B cell (primary cell): ENCODE measurements around the gene CBFB. TPM values are rescaled to one million over a fixed set of nuclear protein-coding genes. Genes with fewer than 3 reads are reported as not detected.

Experiments used
- ATAC-seq: fragments of 200-7000 bp; cut with Tn5 transposase; one replicate; pipeline ENCODE4 v1.10.0; 2021; ENCODE audit warnings: low read depth, mild to moderate bottlenecking, moderate number of reproducible peaks, moderate library complexity
- CTCF ChIA-PET: fragments of 350-600 bp; sonication (Branson Sonifier 250); formaldehyde crosslinking; loops from one replicate; lab custom pipeline; 2021; ENCODE audit warnings: antibody characterized with exemption, inconsistent platforms; lab: Charles Lee
- POLR2A ChIA-PET: fragments of 350-600 bp; sonication (Branson Sonifier 250); formaldehyde crosslinking; loops from one replicate; lab custom pipeline; 2021; ENCODE audit warnings: antibody characterized with exemption; lab: Charles Lee
- DNase-seq: peaks from one replicate; pipeline ENCODE4 v3.0.0; 2013
- H2AFZ ChIP-seq: 2 replicates; pipeline ENCODE4 v1.6.1; 2012; ENCODE audit warnings: mild to moderate bottlenecking, low read depth, low read length; ENCODE audit not compliant: insufficient read depth, poor library complexity, severe bottlenecking
- H3K27ac ChIP-seq, 2 donors: 1 replicate in 1 of 2; 2 replicates in 1 of 2; pipeline ENCODE4 v1.5.1; 2012 to 2013; ENCODE audit warnings: low read length in 2 of 2, mild to moderate bottlenecking in 2 of 2, moderate library complexity in 1 of 2
- H3K27me3 ChIP-seq, 4 experiments: fragments of 200-600 bp in 1 of 4; sonication (generic) in 1 of 4; replicated peaks in 1 of 4; 1 replicate in 2 of 4; 2 replicates in 2 of 4; pipeline versions ENCODE4 v1.6.1 to v1.7.0; 2013 to 2016; ENCODE audit warnings: low read length in 3 of 4, mild to moderate bottlenecking in 2 of 4, mixed read lengths in 1 of 4, moderate library complexity in 1 of 4; ENCODE audit not compliant: insufficient read depth in 4 of 4, control insufficient read depth in 3 of 4; ENCODE audit errors: control extremely low read depth in 1 of 4
- H3K36me3 ChIP-seq, 2 experiments: replicated peaks in 1 of 2; 1 replicate in 1 of 2; 2 replicates in 1 of 2; pipeline versions ENCODE4 v1.6.1 to v1.7.1; 2013; ENCODE audit warnings: low read length in 1 of 2; ENCODE audit not compliant: insufficient read depth in 2 of 2, control insufficient read depth in 1 of 2; ENCODE audit errors: control extremely low read depth in 1 of 2, extremely low read depth in 1 of 2
- H3K4me1 ChIP-seq, 2 donors: fragments of 200-600 bp in 1 of 2; sonication (generic) in 1 of 2; 1 replicate in 1 of 2; 2 replicates in 1 of 2; pipeline versions ENCODE4 v1.5.1 to v1.6.1; 2013 to 2017; ENCODE audit warnings: low read length in 2 of 2; ENCODE audit not compliant: control insufficient read depth in 2 of 2, insufficient read depth in 2 of 2
- H3K4me2 ChIP-seq: replicated peaks from 2 replicates; pipeline ENCODE3; 2012; ENCODE audit warnings: mild to moderate bottlenecking, low read depth, low read length; ENCODE audit not compliant: poor library complexity, severe bottlenecking
- H3K4me3 ChIP-seq, 5 experiments: fragments of 200-600 bp in 1 of 5; sonication (generic) in 1 of 5; 1 replicate in 3 of 5; 2 replicates in 2 of 5; pipeline versions ENCODE4 v1.5.1 to v1.7.0; 2011 to 2016; ENCODE audit warnings: low read length in 4 of 5, mild to moderate bottlenecking in 4 of 5, low read depth in 2 of 5, control low read depth in 1 of 5, moderate library complexity in 1 of 5; ENCODE audit not compliant: insufficient read depth in 1 of 5; ENCODE audit errors: control extremely low read depth in 1 of 5, extremely low read depth in 1 of 5
- H3K79me2 ChIP-seq: fragments of 200-600 bp; sonication (generic); one replicate; pipeline ENCODE4 v1.6.0; 2016; ENCODE audit warnings: low read length; ENCODE audit not compliant: control insufficient read depth, insufficient read depth
- H3K9ac ChIP-seq: fragments of 200-600 bp; sonication (generic); 2 replicates; pipeline ENCODE4 v1.6.1; 2017; ENCODE audit warnings: mild to moderate bottlenecking, low read length, moderate library complexity
- H3K9me3 ChIP-seq, 3 donors: one replicate each; pipeline versions ENCODE4 v1.6.1 to v1.7.1; 2013; ENCODE audit warnings: low read length in 2 of 3; ENCODE audit not compliant: control insufficient read depth in 2 of 3, insufficient read depth in 1 of 3; ENCODE audit errors: control extremely low read depth in 1 of 3
- H4K20me1 ChIP-seq: 2 replicates; pipeline ENCODE4 v1.6.0; 2012; ENCODE audit warnings: mild to moderate bottlenecking, low read length; ENCODE audit not compliant: insufficient read depth, control insufficient read depth, poor library complexity, severe bottlenecking
- H3K27ac Mint-ChIP-seq: one replicate; pipeline ENCODE4 v1.8.0; 2021; ENCODE audit warnings: mixed read lengths
- H3K27me3 Mint-ChIP-seq: one replicate; pipeline ENCODE4 v1.8.0; 2021; ENCODE audit warnings: mixed read lengths
- H3K4me1 Mint-ChIP-seq: one replicate; pipeline ENCODE4 v1.8.0; 2021; ENCODE audit warnings: mixed read lengths
- H3K4me3 Mint-ChIP-seq: one replicate; pipeline ENCODE4 v1.8.0; 2021; ENCODE audit warnings: mixed read lengths
- H3K9me3 Mint-ChIP-seq: one replicate; pipeline ENCODE4 v1.8.0; 2022; ENCODE audit warnings: mixed read lengths; ENCODE audit not compliant: insufficient read depth
- CTCF ChIP-seq: fragments of 200-600 bp; IDR thresholded peaks from one replicate; pipeline ENCODE4 v1.8.0; 2022; ENCODE audit warnings: antibody characterized with exemption, mild to moderate bottlenecking
- EZH2 ChIP-seq: IDR thresholded peaks from 2 replicates; pipeline ENCODE4 v1.6.1; 2012; ENCODE audit warnings: borderline replicate concordance, low read depth, mild to moderate bottlenecking, moderate library complexity, low read length; ENCODE audit not compliant: insufficient read depth, poor library complexity, severe bottlenecking
- WGBS: methylation state at CpG from one replicate; pipeline ENCODE4 v1.1.5; 2013; ENCODE audit warnings: missing lambda C conversion rate; ENCODE audit not compliant: insufficient coverage; 5-methylcytosine and 5-hydroxymethylcytosine counted together
- intact Hi-C: fragments of 100-400 bp; cut with micrococcal nuclease; formaldehyde crosslinking; loops from one replicate; pipeline ENCODE4 v1.10.0; 2022
- polyA plus RNA-seq: library from polyadenylated mRNA; depleted of rRNA; stranded (reverse); fragments of >200 nt; gene quantifications from 2 replicates; pipeline ENCODE4 v1.2.3, GENCODE V29; 2012
- total RNA-seq, 2 donors: library from RNA; stranded (reverse); fragments of 120-200 nt in 1 of 2; gene quantifications; 1 replicate in 1 of 2; 2 replicates in 1 of 2; pipeline versions ENCODE4 v1.2.3 to v1.2.4, GENCODE V29; 2013 to 2022

CBFB gene
- total and polyA plus RNA-seq, 2 donors (not counting 1 experiment from before 2014, with no cell fraction given) = 19.5 to 89.0 TPM

- Mint-ChIP-seq H3K27ac (no peak overlapping the region), H3K9me3 (no peaks in the 10 kb centered on the region), H3K4me1 (no peaks in the 10 kb centered on the region), H3K27me3 (no peaks in the 10 kb centered on the region), H3K4me3 (no peak overlapping the region)
- DNase-seq (no peak), ATAC-seq (no peak)
- H3K79me2 ChIP-seq = no peaks in the 10 kb centered on the region
- no peaks in the 10 kb centered on the region for H3K36me3 ChIP-seq
- H3K27ac ChIP-seq = no peak overlapping the region
- CTCF ChIA-PET = interaction anchor here (0.7 to 1.4 kb wide), 4 partner anchors 9 to 244 kb away, joined by 3 to 7 read pairs (median 5); no protein-coding TSS in a partner anchor
- H3K4me3 ChIP-seq = no peak overlapping the region
- no peaks in the 10 kb centered on the region for H3K4me1 ChIP-seq
- H3K9ac ChIP-seq = no peak overlapping the region
- H4K20me1 ChIP-seq = no peaks in the 10 kb centered on the region
- H3K27me3 ChIP-seq = no peaks in the 10 kb centered on the region
- H3K9me3 ChIP-seq = no peaks in the 10 kb centered on the region
- H2AFZ ChIP-seq = no peak overlapping the region
- TF ChIP-seq EZH2 = no peak
- TF ChIP-seq CTCF = no peak
- intact Hi-C loops = no loop called here
- WGBS = 95% methylated on average over 2 of the region's 3 CpGs
- POLR2A ChIA-PET = interaction anchor here (0.7 kb wide), 1 partner anchor 139 kb away, joined by 4 read pairs; no protein-coding TSS in a partner anchor
- no peak overlapping the region for H3K4me2 ChIP-seq
Measured at GRCh38 chr16:67021321-67021720, 7.6 kb upstream of the CBFB start.

GRCh38 chr16:67022531-67023214 is 6.3 kb upstream of the CBFB start:
- Histone ChIP-seq H3K9me3 (no peaks in the 10 kb centered on the region), H3K9ac (no peak overlapping the region), H3K4me2 (no peak overlapping the region), H3K27me3 (no peaks in the 10 kb centered on the region), H4K20me1 (no peaks in the 10 kb centered on the region), H3K36me3 (no peaks in the 10 kb centered on the region), H3K4me3 (no peak overlapping the region), H3K79me2 (no peaks in the 10 kb centered on the region), H3K4me1 (no peaks in the 10 kb centered on the region), H2AFZ (no peak overlapping the region), H3K27ac (no peak overlapping the region)
- ChIA-PET CTCF (interaction anchor here (0.7 kb wide), 1 partner anchor 159 kb away, joined by 3 read pairs; no protein-coding TSS in a partner anchor), POLR2A (no interaction called here)
- Mint-ChIP-seq H3K4me1 (peaks cover 2% of the 10 kb centered on the region), H3K4me3 (no peak overlapping the region), H3K27ac (no peak overlapping the region), H3K27me3 (no peaks in the 10 kb centered on the region), H3K9me3 (no peaks in the 10 kb centered on the region)
- WGBS = 96% methylated on average over 3 of the region's 4 CpGs
- intact Hi-C loops = no loop called here
- TF ChIP-seq EZH2 (no peak), CTCF (no peak)
- no peak for ATAC-seq
- DNase-seq = no peak
